GM12878 (cell line): ENCODE measurements around the gene THSD8. TPM values are rescaled to one million over a fixed set of nuclear protein-coding genes. Genes with fewer than 3 reads are reported as not detected.

ENCODE experiments used
- ATAC-seq: fragments of 200-7000 bp; cut with Tn5 transposase; 3 replicates; pipeline ENCODE4 v1.9.1; 2020; ENCODE audit warnings: mild to moderate bottlenecking, moderate library complexity
- BruUV-seq: library from RNA; stranded (reverse); fragments of 400-500 nt; replicated peaks from 2 replicates; lab custom pipeline; 2021; lab: Mats Ljungman, UMichigan
- CTCF ChIA-PET: fragments of 300-600 bp; sonication (Branson Sonifier 250); formaldehyde crosslinking; extraction: SDS; loops from one replicate; lab custom pipeline; 2021; ENCODE audit warnings: inconsistent platforms; lab: Yijun Ruan, JAX
- POLR2A ChIA-PET: fragments of 350-600 bp; formaldehyde crosslinking; extraction: SDS; loops from one replicate; lab custom pipeline; 2021; ENCODE audit warnings: inconsistent platforms; lab: Charles Lee
- RAD21 ChIA-PET: fragments of 300-600 bp; sonication (Branson Sonifier 250); formaldehyde crosslinking; loops from one replicate; lab custom pipeline; 2023; ENCODE audit warnings: antibody characterized with exemption; ENCODE audit not compliant: unreplicated experiment; lab: Charles Lee
- SMC1A ChIA-PET: fragments of 300-600 bp; sonication (Branson Sonifier 250); formaldehyde crosslinking; loops from one replicate; lab custom pipeline; 2023; ENCODE audit not compliant: unreplicated experiment, uncharacterized antibody; lab: Charles Lee
- DNase-seq: peaks from one replicate; pipeline ENCODE4 v3.0.0-alpha.2; 2011; ENCODE audit warnings: low read depth, low spot score
- FAIRE-seq: peaks from 3 replicates; lab custom pipeline; 2011; peaks lifted over from hg19 to GRCh38; lab: Jason Lieb, UNC
- H2AFZ ChIP-seq: 2 replicates; pipeline ENCODE4 v1.6.0; 2011; ENCODE audit warnings: low read depth, low read length, control low read depth; ENCODE audit not compliant: control insufficient read depth
- H3K27ac ChIP-seq: 2 replicates; pipeline ENCODE4 v1.5.1; 2011; ENCODE audit warnings: control low read depth; ENCODE audit not compliant: control insufficient read depth, insufficient read depth
- H3K27me3 ChIP-seq, 2 experiments: replicated peaks in 1 of 2; 2 replicates each; pipeline versions ENCODE4 v1.6.0 to v1.6.1; 2011; ENCODE audit warnings: low read length in 1 of 2; ENCODE audit not compliant: control insufficient read depth in 2 of 2, insufficient read depth in 2 of 2
- H3K36me3 ChIP-seq, 2 experiments: 2 replicates each; pipeline ENCODE4 v1.5.1; 2011; ENCODE audit warnings: low read length in 1 of 2; ENCODE audit not compliant: control insufficient read depth in 2 of 2, insufficient read depth in 2 of 2
- H3K4me1 ChIP-seq: 2 replicates; pipeline ENCODE4 v1.6.1; 2011; ENCODE audit warnings: mild to moderate bottlenecking, low read length, moderate library complexity, mixed read lengths; ENCODE audit not compliant: control insufficient read depth, insufficient read depth
- H3K4me2 ChIP-seq: 2 replicates; pipeline ENCODE4 v1.6.0; 2011; ENCODE audit warnings: control low read depth; ENCODE audit not compliant: control insufficient read depth, insufficient read depth
- H3K4me3 ChIP-seq: fragments of 200-600 bp; sonication (generic); 2 replicates; pipeline ENCODE4 v1.5.1; 2016
- H3K79me2 ChIP-seq: 2 replicates; pipeline ENCODE4 v1.6.0; 2011; ENCODE audit warnings: low read length; ENCODE audit not compliant: control insufficient read depth, insufficient read depth
- H3K9ac ChIP-seq: 2 replicates; pipeline ENCODE4 v1.8.0; 2011; ENCODE audit warnings: low read length, control low read depth, mixed read lengths; ENCODE audit not compliant: control insufficient read depth, insufficient read depth
- H3K9me3 ChIP-seq: replicated peaks from 3 replicates; pipeline ENCODE4 v1.5.1; 2011; ENCODE audit warnings: mild to moderate bottlenecking, low read length; ENCODE audit not compliant: control insufficient read depth, insufficient read depth
- H4K20me1 ChIP-seq: 2 replicates; pipeline ENCODE4 v1.6.0; 2011; ENCODE audit not compliant: control insufficient read depth, insufficient read depth
- ASH2L ChIP-seq: fragments of 300-600, 200-600 bp; sonication (generic); IDR thresholded peaks from 2 replicates; pipeline ENCODE4 v1.6.1; 2017; ENCODE audit warnings: low read depth, mild to moderate bottlenecking, borderline replicate concordance
- EGR1 ChIP-seq, 2 experiments: IDR thresholded peaks; 1 replicate in 1 of 2; 2 replicates in 1 of 2; pipeline ENCODE4 v1.6.1; 2011 to 2012; ENCODE audit warnings: low read depth in 2 of 2, low read length in 2 of 2, borderline replicate concordance in 1 of 2, mild to moderate bottlenecking in 1 of 2, moderate library complexity in 1 of 2
- GATAD2B ChIP-seq: fragments of 450-650 bp; conservative IDR thresholded peaks from 2 replicates; pipeline ENCODE4 v1.6.1; 2017; ENCODE audit warnings: low read depth, mild to moderate bottlenecking, moderate library complexity
- JUND ChIP-seq: IDR thresholded peaks from 2 replicates; pipeline ENCODE4 v1.6.1; 2012; ENCODE audit warnings: low read depth, mild to moderate bottlenecking, low read length, improper control_type of control experiment, moderate library complexity
- MAX ChIP-seq: IDR thresholded peaks from 2 replicates; pipeline ENCODE4 v1.6.1; 2012; ENCODE audit warnings: low read depth, low read length, improper control_type of control experiment
- NKRF ChIP-seq: fragments of 450-650 bp; conservative IDR thresholded peaks from 2 replicates; pipeline ENCODE4 v1.6.1; 2017; ENCODE audit warnings: mild to moderate bottlenecking, moderate library complexity
- NR2C1 ChIP-seq: fragments of 450-650 bp; IDR thresholded peaks from 2 replicates; pipeline ENCODE4 v1.6.1; 2017; ENCODE audit warnings: antibody characterized with exemption, mild to moderate bottlenecking, moderate library complexity
- NR2F1 ChIP-seq: fragments of 450-650 bp; conservative IDR thresholded peaks from 2 replicates; pipeline ENCODE4 v1.6.1; 2017; ENCODE audit warnings: mild to moderate bottlenecking
- RBBP5 ChIP-seq: fragments of 200-600 bp; sonication (generic); conservative IDR thresholded peaks from 2 replicates; pipeline ENCODE4 v1.6.1; 2016
- SP1 ChIP-seq: IDR thresholded peaks from one replicate; pipeline ENCODE4 v1.6.1; 2011; ENCODE audit warnings: low read depth, low read length
- SPI1 ChIP-seq: IDR thresholded peaks from 2 replicates; pipeline ENCODE4 v1.6.1; 2011; ENCODE audit warnings: low read depth, mild to moderate bottlenecking, low read length, moderate library complexity, borderline replicate concordance; ENCODE audit not compliant: insufficient read depth
- STAT1 ChIP-seq: fragments of 450-650 bp; conservative IDR thresholded peaks from 2 replicates; pipeline ENCODE4 v1.6.1; 2014; ENCODE audit warnings: antibody characterized with exemption, mild to moderate bottlenecking
- ZBTB40 ChIP-seq: fragments of 450-650 bp; IDR thresholded peaks from 2 replicates; pipeline ENCODE4 v1.6.1; 2016; ENCODE audit warnings: mild to moderate bottlenecking, moderate library complexity, borderline replicate concordance
- ZNF207 ChIP-seq: fragments of 450-650 bp; IDR thresholded peaks from 2 replicates; pipeline ENCODE4 v1.6.1; 2014; ENCODE audit warnings: antibody characterized with exemption, mild to moderate bottlenecking, borderline replicate concordance
- ZSCAN29 ChIP-seq: fragments of 450-650 bp; IDR thresholded peaks from 2 replicates; pipeline ENCODE4 v1.6.1; 2017; ENCODE audit warnings: mild to moderate bottlenecking, moderate library complexity
- ZZZ3 ChIP-seq: IDR thresholded peaks from 2 replicates; pipeline ENCODE4 v1.6.1; 2011; ENCODE audit warnings: low read depth; ENCODE audit not compliant: control insufficient read depth, insufficient read length
- WGBS: methylation state at CpG from one replicate; pipeline ENCODE4 v1.1.6; 2016; ENCODE audit warnings: low lambda C conversion rate; ENCODE audit not compliant: insufficient replicate concordance, insufficient coverage; ENCODE audit errors: missing lambda C conversion rate; 5-methylcytosine and 5-hydroxymethylcytosine counted together
- in situ Hi-C: fragments of 300-500 bp; cut with MboI; formaldehyde crosslinking; loops from 9 replicates; pipeline ENCODE4 v1.14.3; 2018; ENCODE audit warnings: mixed read lengths
- intact Hi-C: fragments of 100-400 bp; cut with micrococcal nuclease; formaldehyde crosslinking; loops from one replicate; pipeline ENCODE4 v1.14.2; 2022; ENCODE audit not compliant: unreplicated experiment
- polyA plus RNA-seq, 11 experiments: library from polyadenylated mRNA; depleted of rRNA in 4 of 11; unstranded in 6 of 11; stranded (reverse) in 5 of 11; fragments of >200 nt; fragmentation: Nextera tagmentation in 4 of 11; fragmentation: Illumina TruSeq in 1 of 11; extraction: Ambion mirVana in 4 of 11; extraction: Trizol in 1 of 11; gene quantifications; 1 replicate in 1 of 11; 2 replicates in 10 of 11; pipeline versions ENCODE4 v1.2.1 to v1.2.3, GENCODE V29; 2011 to 2016; ENCODE audit warnings: inconsistent platforms in 2 of 11, missing spikeins in 2 of 11, low read depth in 1 of 11
- total RNA-seq, 4 experiments: library from RNA; depleted of rRNA in 3 of 4; stranded (reverse); fragments of >200 nt in 3 of 4; fragmentation: Illumina TruSeq in 1 of 4; extraction: Trizol in 1 of 4; gene quantifications; 2 replicates each; pipeline versions ENCODE4 v1.2.1 to v1.2.3, GENCODE V29; 2013 to 2021

THSD8 gene
- total and polyA plus RNA-seq, 10 of the 15 experiments (the other 5 are each of a cell fraction or from before 2014, with no cell fraction given) = 0.24 to 32.3 (median 21.3) TPM; not detected in 2

- no peaks in the 10 kb centered on the region for H3K36me3 ChIP-seq
- H3K79me2 ChIP-seq = peaks cover 42% of the 10 kb centered on the region
- RAD21 ChIA-PET = interaction anchor here (0.9 to 11.4 kb wide), 7 partner anchors 9 to 58 kb away, joined by 3 to 303 read pairs (median 4); partner anchors contain the start of genes HOOK2 and TRIR
- peak overlapping the region; percentile 97 for H3K4me2 ChIP-seq
- H3K27me3 ChIP-seq = no peaks in the 10 kb centered on the region
- 1% methylated on average over 79 of the region's 84 CpGs for WGBS
- intact Hi-C loops = no loop called here
- H3K4me1 ChIP-seq = peaks cover 37% of the 10 kb centered on the region
- FAIRE-seq = no peak
- H4K20me1 ChIP-seq = no peaks in the 10 kb centered on the region
- peak overlapping the region; percentile 95 for H3K9ac ChIP-seq
- SMC1A ChIA-PET = interaction anchor here (1.3 to 11.5 kb wide), 3 partner anchors 13 to 58 kb away, joined by 3 to 240 read pairs (median 3); partner anchors contain the start of gene TRIR
- no peaks in the 10 kb centered on the region; the same call in 2 of the 3 replicates for H3K9me3 ChIP-seq
- POLR2A ChIA-PET = interaction anchor here (0.6 to 8.2 kb wide), 15 partner anchors 8 to 360 kb away, joined by 3 to 303 read pairs (median 4); partner anchors contain the start of genes GCDH, GET3, HOOK2 and MAN2B1
- H3K4me3 ChIP-seq = peak overlapping the region; percentile 87
- BruUV-seq = no TSS peak
- no peak overlapping the region for H2AFZ ChIP-seq
- DNase-seq = no peak
- in situ Hi-C loops = no loop called here
- CTCF ChIA-PET = interaction anchor here (0.8 to 12.9 kb wide), 6 partner anchors 11 to 108 kb away, joined by 3 to 537 read pairs (median 4); partner anchors contain the start of genes GET3 and HOOK2
- H3K27ac ChIP-seq = peak overlapping the region; percentile 95
- ATAC-seq = peak; percentile 4
- peak; percentile 96 for TF ChIP-seq NR2F1
- TF ChIP-seq RBBP5 = no peak
- peak; percentile 48; the same call in 1 of the 2 replicates for TF ChIP-seq ZSCAN29
- TF ChIP-seq NKRF = peak; percentile 56; the same call in 1 of the 2 replicates
- no peak for TF ChIP-seq JUND
- no peak for TF ChIP-seq STAT1
- TF ChIP-seq NR2C1 = peak; percentile 80
- no peak for TF ChIP-seq SP1
- TF ChIP-seq ZBTB40 = peak; percentile 58; the same call in 1 of the 2 replicates
- TF ChIP-seq EGR1 (IDR thresholded peaks at IDR 0.05; ENCODE audit: borderline replicate concordance in 1 of 2, low read depth in 2 of 2, low read length in 2 of 2) = 0 out of 3 replicates have a peak, but pooled peaks of 1 of the 2 experiments have one; percentile 40
- no peak for TF ChIP-seq ASH2L
- TF ChIP-seq ZZZ3 = no peak
- TF ChIP-seq MAX = peak; percentile 31; the same call in 1 of the 2 replicates
- TF ChIP-seq SPI1 = peak; percentile 40; the same call in 1 of the 2 replicates
- TF ChIP-seq ZNF207 = peak; percentile 49; the same call in 1 of the 2 replicates
- peak; percentile 60 for TF ChIP-seq GATAD2B
Observed at GRCh38 chr19:12792051-12792852, 9.6 kb upstream of the THSD8 start.
